K562 (cell line): Measurements from ENCODE around the gene IGSF9. TPM values are rescaled to one million over a fixed set of nuclear protein-coding genes. Genes with fewer than 3 reads are reported as not detected.
A peak's percentile ranks its signal among the peaks of the same experiment; 100 is the strongest.

Experiments
- AFF4 ChIP-seq: sonication (generic); formaldehyde crosslinking; IDR thresholded peaks from 2 replicates; pipeline ENCODE4 v1.8.0; 2023; ENCODE audit warnings: mild to moderate bottlenecking, missing genetic modification reagents
- CHD1 ChIP-seq: fragments of 200-600 bp; sonication (generic); IDR thresholded peaks from one replicate; pipeline ENCODE4 v1.6.1; 2012; ENCODE audit warnings: mild to moderate bottlenecking, moderate library complexity, low read length, inconsistent platforms
- DEAF1 ChIP-seq: fragments of 450-650 bp; formaldehyde crosslinking; IDR thresholded peaks from 2 replicates; pipeline ENCODE4 v1.4.0; 2020; ENCODE audit warnings: mild to moderate bottlenecking, moderate library complexity
- DPF2 ChIP-seq: fragments of 450-650 bp; IDR thresholded peaks from 2 replicates; pipeline ENCODE4 v1.6.1; 2016
- ETV1 ChIP-seq: fragments of 450-650 bp; conservative IDR thresholded peaks from 2 replicates; pipeline ENCODE4 v1.6.1; 2016; ENCODE audit warnings: missing genetic modification characterization, control low read depth, low read depth, missing compliant biosample characterization
- ETV6 ChIP-seq, 3 experiments: fragments of 150-350 bp in 1 of 3; sonication (generic) in 1 of 3; formaldehyde crosslinking in 1 of 3; IDR thresholded peaks; 2 replicates each; pipeline versions ENCODE4 v1.6.1 to v1.8.0; 2014 to 2022; ENCODE audit warnings: borderline replicate concordance in 2 of 3, low read depth in 2 of 3, antibody characterized with exemption in 1 of 3, low read length in 1 of 3, mild to moderate bottlenecking in 1 of 3, missing genetic modification reagents in 1 of 3
- FOS ChIP-seq: IDR thresholded peaks from 3 replicates; pipeline ENCODE4 v1.6.1; 2011; ENCODE audit not compliant: insufficient read length; ENCODE audit errors: extremely low read depth
- FOSL1 ChIP-seq: fragments of 200-800 bp; sonication (Bioruptor generic); conservative IDR thresholded peaks from 2 replicates; pipeline ENCODE4 v1.6.1; 2016; ENCODE audit warnings: missing genetic modification characterization, missing compliant biosample characterization
- GABPB1 ChIP-seq: sonication (generic); formaldehyde crosslinking; IDR thresholded peaks from 2 replicates; pipeline ENCODE4 v1.8.0; 2022; ENCODE audit warnings: mild to moderate bottlenecking, missing genetic modification reagents
- MAFK ChIP-seq: IDR thresholded peaks from 2 replicates; pipeline ENCODE4 v1.6.1; 2011; ENCODE audit warnings: low read length, improper control_type of control experiment
- MLLT1 ChIP-seq, 2 experiments: fragments of 450-650 bp; IDR thresholded peaks; 2 replicates each; pipeline ENCODE4 v1.6.1; 2016
- NCOA2 ChIP-seq, 2 experiments: fragments of 450-650 bp; IDR thresholded peaks; 2 replicates each; pipeline ENCODE4 v1.6.1; 2018; ENCODE audit warnings: mild to moderate bottlenecking in 2 of 2, moderate library complexity in 1 of 2; ENCODE audit not compliant: partially characterized antibody in 2 of 2
- NCOR1 ChIP-seq: fragments of 450-650 bp; IDR thresholded peaks from 2 replicates; pipeline ENCODE4 v1.6.1; 2016; ENCODE audit warnings: mild to moderate bottlenecking, moderate library complexity
- RBM17 ChIP-seq: fragments of 200-400 bp; formaldehyde crosslinking; IDR thresholded peaks from 2 replicates; pipeline ENCODE4 v1.6.1; 2017; ENCODE audit warnings: low read depth, mild to moderate bottlenecking, low read length, borderline replicate concordance
- RBM25 ChIP-seq: fragments of 200-400 bp; formaldehyde crosslinking; IDR thresholded peaks from 2 replicates; pipeline ENCODE4 v1.6.1; 2018; ENCODE audit warnings: low read length, low read depth, moderate library complexity; ENCODE audit not compliant: severe bottlenecking
- SMARCA4 ChIP-seq: fragments of 450-650 bp; IDR thresholded peaks from 2 replicates; pipeline ENCODE4 v1.6.1; 2016
- U2AF1 ChIP-seq: fragments of 200-400 bp; formaldehyde crosslinking; optimal IDR thresholded peaks from 2 replicates; pipeline ENCODE3; 2017; ENCODE audit warnings: mild to moderate bottlenecking, low read depth, low read length, moderate library complexity
- ZHX1 ChIP-seq: fragments of 150-350 bp; conservative IDR thresholded peaks from 2 replicates; pipeline ENCODE4 v1.6.1; 2014; ENCODE audit warnings: low read length
- ZNF586 ChIP-seq: fragments of 450-650 bp; formaldehyde crosslinking; conservative IDR thresholded peaks from 2 replicates; pipeline ENCODE4 v1.4.0; 2020; ENCODE audit warnings: mild to moderate bottlenecking, moderate library complexity
- polyA plus RNA-seq, 8 experiments: library from polyadenylated mRNA; depleted of rRNA in 4 of 8; stranded (reverse) in 5 of 8; unstranded in 3 of 8; fragments of >200 nt; fragmentation: Nextera tagmentation in 2 of 8; fragmentation: Illumina TruSeq in 1 of 8; extraction: Ambion mirVana in 2 of 8; extraction: Trizol in 1 of 8; gene quantifications; 2 replicates each; pipeline versions ENCODE4 v1.2.1 to v1.2.3, GENCODE V29; 2011 to 2014; ENCODE audit warnings: inconsistent platforms in 1 of 8, missing spikeins in 1 of 8
- total RNA-seq, 7 experiments: library from RNA; depleted of rRNA in 6 of 7; stranded (reverse); fragments of >200 nt in 6 of 7; fragmentation: Illumina TruSeq in 2 of 7; extraction: Trizol in 2 of 7; gene quantifications; 2 replicates each; pipeline versions ENCODE4 v1.2.1 to v1.2.3, GENCODE V29; 2011 to 2021; ENCODE audit warnings: low replicate concordance in 1 of 7

IGSF9 gene
- total and polyA plus RNA-seq, 9 of the 15 experiments (the other 6 are each of a cell fraction or from before 2014, with no cell fraction given), result 0.03 to 0.29 (median 0.07) TPM; not detected in 1

GRCh38 chr1:159889821-159890252 lies 55.6 kb downstream of the IGSF9 start (continued):
- TF ChIP-seq DEAF1 (CRISPR knock-in tag), result no peak
- TF ChIP-seq MLLT1 (IDR thresholded peaks at IDR 0.05), result no peak
- TF ChIP-seq ZNF586 (CRISPR knock-in tag), result no peak
- peak; percentile 93 for TF ChIP-seq FOSL1
- TF ChIP-seq ETV1, result peak; percentile 55; the same call in 1 of the 2 replicates
- TF ChIP-seq RBM17, result no peak
- peak; percentile 41; the same call in 1 of the 2 replicates for TF ChIP-seq SMARCA4
- no peak for TF ChIP-seq GABPB1
- TF ChIP-seq NCOA2 (IDR thresholded peaks at IDR 0.05; ENCODE audit: partially characterized antibody in 2 of 2), result no peak
- TF ChIP-seq NCOR1, result no peak
- TF ChIP-seq MAFK, result no peak
- TF ChIP-seq U2AF1, result no peak
- TF ChIP-seq ETV6 (IDR thresholded peaks at IDR 0.05; ENCODE audit: borderline replicate concordance in 1 of 2, low read depth in 2 of 2, low read length in 1 of 2), result peak in 1 of 2 experiments; percentile 56; a peak in 1 of 4 replicates
- TF ChIP-seq ETV6 (CRISPR knock-in tag; IDR thresholded peaks at IDR 0.05; ENCODE audit: borderline replicate concordance), result no peak
- TF ChIP-seq RBM25, result no peak
- TF ChIP-seq CHD1, result no peak
- peak; percentile 5 for TF ChIP-seq FOS
- TF ChIP-seq DPF2, result peak; percentile 48; the same call in 1 of the 2 replicates
- TF ChIP-seq ZHX1, result no peak
- TF ChIP-seq AFF4 (CRISPR knock-in tag), result no peak
